Endothelial cell of umbilical vein (primary cell): ENCODE data around the gene MFAP4.

Experiments
- CTCF ChIP-seq, 2 donors: IDR thresholded peaks; 1 replicate in 1 of 2; 2 replicates in 1 of 2; pipeline ENCODE4 v1.5.1; 2011; ENCODE audit warnings: low read length in 2 of 2, mild to moderate bottlenecking in 2 of 2, moderate library complexity in 2 of 2, control low read depth in 1 of 2, inconsistent platforms in 1 of 2, low read depth in 1 of 2; ENCODE audit not compliant: insufficient read depth in 1 of 2; ENCODE audit errors: extremely low read depth in 1 of 2
- EZH2 ChIP-seq: IDR thresholded peaks from 2 replicates; pipeline ENCODE4 v1.6.1; 2012; ENCODE audit warnings: borderline replicate concordance, low read depth, mild to moderate bottlenecking, moderate library complexity, low read length, inconsistent platforms; ENCODE audit not compliant: severe bottlenecking
- FOS ChIP-seq: IDR thresholded peaks from 2 replicates; pipeline ENCODE4 v1.6.1; 2011; ENCODE audit warnings: mild to moderate bottlenecking, low read length, moderate library complexity, borderline replicate concordance; ENCODE audit not compliant: insufficient read depth
- GATA2 ChIP-seq: IDR thresholded peaks from 2 replicates; pipeline ENCODE4 v1.7.0; 2011; ENCODE audit warnings: low read depth, mild to moderate bottlenecking, moderate library complexity, mixed read lengths, low read length; ENCODE audit not compliant: insufficient read length, insufficient read depth
- JUN ChIP-seq: IDR thresholded peaks from 2 replicates; pipeline ENCODE4 v1.6.1; 2011; ENCODE audit warnings: borderline replicate concordance, low read depth; ENCODE audit not compliant: insufficient read length, insufficient read depth
- MAX ChIP-seq: IDR thresholded peaks from 2 replicates; pipeline ENCODE4 v1.6.1; 2011; ENCODE audit not compliant: insufficient read depth, insufficient read length
- MYC ChIP-seq: IDR thresholded peaks from one replicate; pipeline ENCODE4 v1.6.1; 2011; ENCODE audit warnings: mild to moderate bottlenecking, low read depth, low read length
- POLR2A ChIP-seq: IDR thresholded peaks from 2 replicates; pipeline ENCODE4 v1.6.1; 2012; ENCODE audit warnings: low read depth, mild to moderate bottlenecking, control low read depth, low read length
- POLR2AphosphoS5 ChIP-seq: IDR thresholded peaks from 2 replicates; pipeline ENCODE4 v1.6.1; 2012; ENCODE audit warnings: low read depth, mild to moderate bottlenecking, control low read depth, low read length, moderate library complexity; ENCODE audit not compliant: insufficient read depth

GRCh38 chr17:19365833-19366636, 21.0 kb downstream of the MFAP4 start:
- no peak for TF ChIP-seq MAX
- TF ChIP-seq CTCF (IDR thresholded peaks at IDR 0.05; ENCODE audit: extremely low read depth in 1 of 2, insufficient read depth in 1 of 2, low read depth in 1 of 2, low read length in 2 of 2): no peak
- no peak for TF ChIP-seq POLR2A
- TF ChIP-seq EZH2: no peak
- TF ChIP-seq POLR2AphosphoS5: no peak
- TF ChIP-seq GATA2: no peak
- no peak for TF ChIP-seq FOS
- no peak for TF ChIP-seq JUN
- no peak for TF ChIP-seq MYC
